Mesenchymal stem cell (in vitro differentiated cells and primary cell): Measurements from ENCODE around the gene ZG16B.

Experiments
- DNase-seq: peaks from one replicate; pipeline ENCODE4 v3.0.0-alpha.2; 2013
- H2AFZ ChIP-seq: one replicate; pipeline ENCODE4 v1.6.1; 2013; ENCODE audit warnings: low read depth, mild to moderate bottlenecking, control low read depth, inconsistent platforms, low read length, moderate library complexity
- H2AK5ac ChIP-seq: 2 replicates; pipeline ENCODE4 v1.6.1; 2013; ENCODE audit warnings: low read length, moderate library complexity, mild to moderate bottlenecking, inconsistent platforms; ENCODE audit not compliant: severe bottlenecking
- H2BK120ac ChIP-seq: one replicate; pipeline ENCODE4 v1.6.1; 2013; ENCODE audit warnings: low read depth, mild to moderate bottlenecking, inconsistent platforms, low read length, moderate library complexity
- H2BK12ac ChIP-seq, 2 experiments: one replicate each; pipeline ENCODE4 v1.6.1; 2013; ENCODE audit warnings: inconsistent platforms in 2 of 2, low read length in 2 of 2, mild to moderate bottlenecking in 2 of 2, moderate library complexity in 2 of 2, control low read depth in 1 of 2
- H2BK15ac ChIP-seq: one replicate; pipeline ENCODE4 v1.6.1; 2013; ENCODE audit warnings: mild to moderate bottlenecking, low read depth, inconsistent platforms; ENCODE audit not compliant: poor library complexity, severe bottlenecking
- H2BK5ac ChIP-seq: 2 replicates; pipeline ENCODE4 v1.6.1; 2013; ENCODE audit warnings: low read depth, mild to moderate bottlenecking, low read length, control low read depth, inconsistent platforms; ENCODE audit not compliant: poor library complexity, severe bottlenecking
- H3K14ac ChIP-seq, 2 experiments: one replicate each; pipeline ENCODE4 v1.6.1; 2013; ENCODE audit warnings: inconsistent platforms in 2 of 2, low read length in 2 of 2, control low read depth in 1 of 2, mild to moderate bottlenecking in 1 of 2, moderate library complexity in 1 of 2
- H3K18ac ChIP-seq, 2 experiments: one replicate each; pipeline ENCODE4 v1.6.1; 2013; ENCODE audit warnings: inconsistent platforms in 2 of 2, low read length in 2 of 2, control low read depth in 1 of 2, low read depth in 1 of 2, mild to moderate bottlenecking in 1 of 2
- H3K23ac ChIP-seq, 2 experiments: one replicate each; pipeline ENCODE4 v1.6.1; 2013; ENCODE audit warnings: inconsistent platforms in 2 of 2, low read length in 2 of 2, mild to moderate bottlenecking in 2 of 2, moderate library complexity in 2 of 2, control low read depth in 1 of 2
- H3K27ac ChIP-seq: 2 replicates; pipeline ENCODE4 v1.5.1; 2013; ENCODE audit warnings: mild to moderate bottlenecking, moderate library complexity, low read length, control low read depth, inconsistent platforms; ENCODE audit not compliant: poor library complexity, severe bottlenecking
- H3K27me3 ChIP-seq, 2 experiments: 2 replicates each; pipeline versions ENCODE4 v1.6.1 to v1.7.0; 2013; ENCODE audit warnings: low read length in 2 of 2, mild to moderate bottlenecking in 2 of 2, moderate library complexity in 2 of 2, control low read depth in 1 of 2, inconsistent platforms in 1 of 2; ENCODE audit not compliant: control insufficient read depth in 1 of 2, insufficient read depth in 1 of 2
- H3K36me3 ChIP-seq, 2 experiments: 2 replicates each; pipeline versions ENCODE4 v1.6.1 to v1.7.0; 2013; ENCODE audit warnings: low read length in 2 of 2, control low read depth in 1 of 2, inconsistent platforms in 1 of 2, low read depth in 1 of 2, mild to moderate bottlenecking in 1 of 2; ENCODE audit not compliant: insufficient read depth in 2 of 2, control insufficient read depth in 1 of 2
- H3K4ac ChIP-seq, 2 experiments: one replicate each; pipeline ENCODE4 v1.6.1; 2013; ENCODE audit warnings: inconsistent platforms in 2 of 2, low read length in 2 of 2, mild to moderate bottlenecking in 2 of 2, moderate library complexity in 2 of 2, control low read depth in 1 of 2, low read depth in 1 of 2
- H3K4me1 ChIP-seq: 2 replicates; pipeline ENCODE4 v1.6.1; 2013; ENCODE audit warnings: low read depth, low read length, control low read depth; ENCODE audit not compliant: control insufficient read depth, insufficient read depth
- H3K4me2 ChIP-seq: 2 replicates; pipeline ENCODE4 v1.6.1; 2013; ENCODE audit warnings: low read length, mild to moderate bottlenecking, inconsistent platforms; ENCODE audit not compliant: poor library complexity, severe bottlenecking
- H3K4me3 ChIP-seq, 2 experiments: 2 replicates each; pipeline versions ENCODE4 v1.5.1 to v1.7.0; 2013; ENCODE audit warnings: low read length in 2 of 2, mild to moderate bottlenecking in 2 of 2, control low read depth in 1 of 2, low read depth in 1 of 2; ENCODE audit not compliant: insufficient read depth in 1 of 2
- H3K79me1 ChIP-seq: replicated peaks from 2 replicates; pipeline ENCODE4 v1.6.1; 2013; ENCODE audit warnings: mild to moderate bottlenecking, control low read depth, low read length, inconsistent platforms; ENCODE audit not compliant: poor library complexity, severe bottlenecking
- H3K9ac ChIP-seq: 2 replicates; pipeline ENCODE4 v1.7.0; 2013; ENCODE audit warnings: mild to moderate bottlenecking, low read length, moderate library complexity
- H3K9me3 ChIP-seq: 2 replicates; pipeline ENCODE4 v1.7.0; 2013; ENCODE audit warnings: mild to moderate bottlenecking, low read length; ENCODE audit not compliant: control insufficient read depth
- H4K8ac ChIP-seq: one replicate; pipeline ENCODE4 v1.6.1; 2013; ENCODE audit warnings: inconsistent platforms, mild to moderate bottlenecking, low read length, moderate library complexity
- H4K91ac ChIP-seq: one replicate; pipeline ENCODE4 v1.6.1; 2013; ENCODE audit warnings: mild to moderate bottlenecking, low read length, inconsistent platforms
- WGBS: methylation state at CpG from one replicate; pipeline ENCODE4 v1.1.7; 2013; ENCODE audit warnings: mixed read lengths; 5-methylcytosine and 5-hydroxymethylcytosine counted together

Gene ZG16B

DNA sequence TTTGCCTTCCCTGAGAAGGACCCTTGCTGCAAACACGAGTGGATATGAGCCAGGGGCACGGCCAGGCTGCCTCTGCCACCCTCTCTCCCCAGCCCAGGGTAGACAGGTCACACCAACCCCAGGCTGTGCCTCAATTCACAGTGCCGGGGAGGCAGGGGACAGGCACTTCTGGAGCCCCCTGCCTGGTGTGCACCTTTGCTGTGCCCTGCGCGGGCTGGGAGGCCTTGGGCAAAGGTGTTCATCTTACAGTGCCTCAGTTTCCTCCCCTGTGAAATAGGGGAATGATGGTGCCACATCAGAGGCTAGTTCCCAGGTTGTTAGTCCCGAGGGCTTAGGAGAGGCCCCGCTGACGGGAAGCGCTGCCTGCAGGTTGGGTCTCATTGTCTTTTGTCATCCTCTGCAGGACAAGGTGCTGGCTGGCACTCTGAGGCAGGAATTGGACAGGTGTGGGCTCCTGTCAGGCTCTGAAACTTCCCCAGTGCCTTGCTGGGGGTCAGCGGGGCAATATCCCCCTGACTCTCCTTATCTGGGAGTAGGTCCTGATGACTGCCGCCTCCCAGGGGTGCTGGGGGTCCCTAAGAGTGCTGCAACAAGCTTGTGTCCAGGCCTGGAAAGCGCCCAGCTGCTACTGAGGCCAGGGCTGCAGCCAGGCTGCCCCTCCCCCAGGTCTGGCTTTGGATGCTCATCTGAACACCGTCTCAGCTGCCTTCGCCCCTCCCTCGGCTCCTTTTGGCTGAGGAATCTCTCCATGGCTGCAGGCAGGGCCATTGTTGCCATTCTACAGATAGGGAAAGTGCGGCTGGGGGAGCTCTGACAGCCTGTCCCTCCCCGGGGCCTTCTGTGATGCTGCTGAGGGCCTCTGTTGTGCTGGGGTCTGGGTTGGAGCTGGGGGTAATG lies 9.9 kb upstream of the ZG16B start:
- peaks cover 0 to 2% of the 10 kb centered on the region in 2 experiments for H3K36me3 ChIP-seq
- no peaks in the 10 kb centered on the region for H3K79me1 ChIP-seq
- H3K27ac ChIP-seq, result no peak overlapping the region
- no peak overlapping the region for H2AFZ ChIP-seq
- no peaks in the 10 kb centered on the region for H3K9me3 ChIP-seq
- H3K14ac ChIP-seq, result no peak overlapping the region
- H4K91ac ChIP-seq, result no peak overlapping the region
- H3K4me1 ChIP-seq, result no peaks in the 10 kb centered on the region
- no peak overlapping the region for H3K9ac ChIP-seq
- H3K18ac ChIP-seq, result no peak overlapping the region
- H3K4me2 ChIP-seq, result no peak overlapping the region
- no peak overlapping the region for H2BK5ac ChIP-seq
- no peak overlapping the region for H2BK12ac ChIP-seq
- no peak overlapping the region for H3K4me3 ChIP-seq
- no peak overlapping the region for H3K4ac ChIP-seq
- H3K23ac ChIP-seq, result no peak overlapping the region
- DNase-seq, result no peak
- no peak overlapping the region for H2AK5ac ChIP-seq
- 75% methylated on average over 16 of the region's 17 CpGs for WGBS
- H4K8ac ChIP-seq, result no peak overlapping the region
- no peak overlapping the region for H2BK120ac ChIP-seq
- H2BK15ac ChIP-seq, result no peak overlapping the region
- peaks cover 26 to 85% of the 10 kb centered on the region in 2 experiments for H3K27me3 ChIP-seq

DNA sequence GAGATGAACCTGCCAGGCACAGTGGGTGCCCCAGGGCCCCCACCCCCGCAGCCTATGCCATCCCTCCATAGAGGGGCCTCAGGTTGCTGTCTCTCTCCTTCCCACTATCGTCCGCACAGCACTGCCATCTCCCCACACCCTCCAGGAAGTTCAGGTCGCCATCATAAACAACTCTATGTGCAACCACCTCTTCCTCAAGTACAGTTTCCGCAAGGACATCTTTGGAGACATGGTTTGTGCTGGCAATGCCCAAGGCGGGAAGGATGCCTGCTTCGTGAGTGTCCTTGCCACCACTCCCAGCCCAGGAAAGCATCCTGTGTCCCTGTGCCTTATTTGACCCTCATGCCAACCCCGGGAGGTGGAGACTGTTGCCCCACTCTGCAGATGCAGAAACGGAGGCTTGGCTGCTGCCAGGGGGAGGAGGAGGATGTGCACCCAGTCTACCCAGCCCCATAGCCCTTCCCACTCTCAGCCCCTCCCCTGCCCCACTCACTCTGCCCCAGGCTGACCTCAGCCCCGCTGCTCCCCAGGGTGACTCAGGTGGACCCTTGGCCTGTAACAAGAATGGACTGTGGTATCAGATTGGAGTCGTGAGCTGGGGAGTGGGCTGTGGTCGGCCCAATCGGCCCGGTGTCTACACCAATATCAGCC lies 9.1 kb upstream of the ZG16B start:
- no peak overlapping the region for H3K4me3 ChIP-seq
- 87% methylated on average over 12 of the region's 14 CpGs for WGBS
- H3K23ac ChIP-seq, result no peak overlapping the region
- H2BK5ac ChIP-seq, result no peak overlapping the region
- H4K8ac ChIP-seq, result no peak overlapping the region
- no peak overlapping the region for H4K91ac ChIP-seq
- no peak overlapping the region for H3K4ac ChIP-seq
- no peak overlapping the region for H2AK5ac ChIP-seq
- no peak overlapping the region for H3K27ac ChIP-seq
- no peak overlapping the region for H2BK12ac ChIP-seq
- H2BK120ac ChIP-seq, result no peak overlapping the region
- H3K27me3 ChIP-seq, result peaks cover 22 to 84% of the 10 kb centered on the region in 2 experiments
- no peak overlapping the region for H2BK15ac ChIP-seq
- no peaks in the 10 kb centered on the region for H3K9me3 ChIP-seq
- H3K36me3 ChIP-seq, result peaks cover 0 to 2% of the 10 kb centered on the region in 2 experiments
- no peak for DNase-seq
- no peak overlapping the region for H3K18ac ChIP-seq
- no peaks in the 10 kb centered on the region for H3K4me1 ChIP-seq
- no peaks in the 10 kb centered on the region for H3K79me1 ChIP-seq
- no peak overlapping the region for H3K4me2 ChIP-seq
- H3K14ac ChIP-seq, result no peak overlapping the region
- H2AFZ ChIP-seq, result no peak overlapping the region
- H3K9ac ChIP-seq, result no peak overlapping the region

DNA sequence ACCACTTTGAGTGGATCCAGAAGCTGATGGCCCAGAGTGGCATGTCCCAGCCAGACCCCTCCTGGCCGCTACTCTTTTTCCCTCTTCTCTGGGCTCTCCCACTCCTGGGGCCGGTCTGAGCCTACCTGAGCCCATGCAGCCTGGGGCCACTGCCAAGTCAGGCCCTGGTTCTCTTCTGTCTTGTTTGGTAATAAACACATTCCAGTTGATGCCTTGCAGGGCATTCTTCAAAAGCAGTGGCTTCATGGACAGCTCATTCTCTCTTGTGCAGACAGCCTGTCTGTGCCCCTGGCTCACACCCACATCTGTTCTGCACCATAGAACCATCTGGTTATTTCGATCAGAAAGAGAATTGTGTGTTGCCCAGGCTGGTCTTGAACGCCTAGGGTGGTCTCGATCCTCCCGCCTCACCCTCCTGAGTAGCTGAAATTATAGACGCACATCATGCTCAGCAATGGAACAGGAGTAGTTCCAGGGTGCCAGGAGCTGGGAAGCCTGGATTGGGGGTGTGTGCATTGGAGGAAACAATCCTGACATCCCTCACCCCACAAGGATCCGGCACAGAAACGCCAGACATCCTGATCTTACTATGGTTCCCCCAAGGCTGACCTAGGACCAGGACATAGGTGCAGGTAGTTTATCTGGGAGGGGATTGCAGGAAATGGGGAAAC lies 8.5 kb upstream of the ZG16B start:
- Histone ChIP-seq H2BK12ac (no peak overlapping the region), H2BK120ac (no peak overlapping the region)

DNA sequence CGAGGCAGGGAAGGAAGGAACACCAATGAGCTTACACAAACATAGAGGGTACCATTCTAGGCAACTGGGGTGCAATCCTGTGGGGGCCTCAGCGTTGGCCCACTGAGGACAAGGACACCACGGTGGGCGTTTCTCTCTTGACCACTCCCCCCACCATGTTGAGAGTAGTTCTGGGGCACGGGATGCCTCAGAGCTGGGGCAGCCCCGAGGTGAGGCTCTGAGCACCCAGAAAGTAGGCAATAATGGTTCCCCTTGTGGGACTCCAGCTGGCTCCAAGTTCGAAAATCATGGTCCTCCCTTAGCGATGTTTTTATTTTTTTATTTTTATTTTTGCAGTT lies 8.0 kb upstream of the ZG16B start:
- Histone ChIP-seq H3K4me2 (no peak overlapping the region), H3K36me3 (peaks cover 0 to 2% of the 10 kb centered on the region in 2 experiments), H3K27me3 (peaks cover 27 to 84% of the 10 kb centered on the region in 2 experiments), H4K91ac (no peak overlapping the region), H3K4me1 (no peaks in the 10 kb centered on the region), H2BK15ac (no peak overlapping the region), H2BK5ac (no peak overlapping the region), H2AFZ (no peak overlapping the region), H2BK120ac (no peak overlapping the region), H3K18ac (no peak overlapping the region), H3K27ac (no peak overlapping the region), H3K9ac (no peak overlapping the region), H3K23ac (no peak overlapping the region), H3K4me3 (no peak overlapping the region), H3K14ac (no peak overlapping the region), H3K79me1 (no peaks in the 10 kb centered on the region), H3K9me3 (no peaks in the 10 kb centered on the region), H2AK5ac (no peak overlapping the region), H2BK12ac (no peak overlapping the region), H4K8ac (no peak overlapping the region), H3K4ac (no peak overlapping the region)
- 80% methylated on average over 7 of the region's 8 CpGs for WGBS
- DNase-seq, result no peak

More for the DNA sequence above, 8.5 kb upstream of the ZG16B start:
- H3K36me3 ChIP-seq, result peaks cover 0 to 2% of the 10 kb centered on the region in 2 experiments
- H3K27me3 ChIP-seq, result peaks cover 22 to 83% of the 10 kb centered on the region in 2 experiments
- no peaks in the 10 kb centered on the region for H3K9me3 ChIP-seq
- H3K4me1 ChIP-seq, result no peaks in the 10 kb centered on the region
- no peak overlapping the region for H3K23ac ChIP-seq
- H3K27ac ChIP-seq, result no peak overlapping the region
- H2BK15ac ChIP-seq, result no peak overlapping the region
- no peak overlapping the region for H3K14ac ChIP-seq
- WGBS, result 77% methylated on average over 7 of the region's 9 CpGs
- H2AFZ ChIP-seq, result no peak overlapping the region
- H3K4me2 ChIP-seq, result no peak overlapping the region
- H4K91ac ChIP-seq, result no peak overlapping the region
- H3K4me3 ChIP-seq, result no peak overlapping the region
- no peak for DNase-seq
- no peak overlapping the region for H4K8ac ChIP-seq
- H2AK5ac ChIP-seq, result no peak overlapping the region
- no peak overlapping the region for H3K4ac ChIP-seq
- H2BK5ac ChIP-seq, result no peak overlapping the region
- H3K18ac ChIP-seq, result no peak overlapping the region
- no peaks in the 10 kb centered on the region for H3K79me1 ChIP-seq
- H3K9ac ChIP-seq, result no peak overlapping the region
